Stimulated activated CD8-positive, alpha-beta memory T cell treated with anti-CD3 and anti-CD28 coated beads, Interleukin-15, amount 100 ng/mL, for 48 hours (primary cell): Measurements from ENCODE around the gene MYH11.
"Not testable (repeated sequence)": the region's sequence is repeated elsewhere in the genome, so short reads cannot be mapped to it uniquely, and the experiment has no call there.

Experiments
- DNase-seq, 2 donors: peaks; one replicate each; pipeline ENCODE4 v3.0.0-alpha.2; 2020; ENCODE audit warnings: low read depth in 2 of 2

MYH11 gene

DNA sequence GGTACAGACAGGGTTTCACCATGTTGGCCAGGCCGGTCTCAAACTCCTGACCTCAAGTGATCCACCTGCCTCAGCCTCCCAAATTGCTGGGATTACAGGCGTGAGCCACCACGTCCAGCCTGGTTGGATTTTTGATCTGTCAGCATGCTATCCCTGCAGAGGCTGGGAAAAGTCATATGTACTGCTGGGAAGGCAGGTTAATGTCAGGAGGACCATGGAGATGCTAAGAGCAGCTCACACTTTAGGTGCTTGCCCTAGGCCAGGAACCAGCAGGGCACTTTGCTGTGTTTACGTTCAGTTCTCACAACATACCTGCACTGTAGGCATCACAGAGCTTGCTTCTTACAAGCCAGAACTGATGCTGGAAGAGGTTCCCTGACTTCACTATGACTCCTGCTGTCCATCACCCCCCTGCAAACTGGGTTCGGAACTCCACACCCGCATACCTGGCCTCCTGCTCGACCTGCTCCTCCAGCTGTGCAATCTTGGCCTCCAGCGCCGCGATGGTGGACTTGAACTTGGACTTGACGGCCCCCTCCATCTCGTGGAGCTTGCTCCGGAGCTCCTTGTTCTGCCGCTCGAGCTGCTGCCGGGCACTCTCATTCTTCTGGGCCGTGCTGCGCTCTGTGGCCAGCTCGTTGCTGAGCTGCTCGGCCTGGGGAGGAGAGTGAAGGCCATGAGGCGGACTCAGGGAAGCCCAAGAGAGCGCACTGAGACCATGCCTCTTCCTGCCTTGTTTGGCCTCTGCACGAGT, 140.0 kb downstream of the MYH11 start:
- no peak for DNase-seq

GRCh38 chr16:15715221-15715620, 141.6 kb downstream of the MYH11 start:
- DNase-seq, result no peak

DNA sequence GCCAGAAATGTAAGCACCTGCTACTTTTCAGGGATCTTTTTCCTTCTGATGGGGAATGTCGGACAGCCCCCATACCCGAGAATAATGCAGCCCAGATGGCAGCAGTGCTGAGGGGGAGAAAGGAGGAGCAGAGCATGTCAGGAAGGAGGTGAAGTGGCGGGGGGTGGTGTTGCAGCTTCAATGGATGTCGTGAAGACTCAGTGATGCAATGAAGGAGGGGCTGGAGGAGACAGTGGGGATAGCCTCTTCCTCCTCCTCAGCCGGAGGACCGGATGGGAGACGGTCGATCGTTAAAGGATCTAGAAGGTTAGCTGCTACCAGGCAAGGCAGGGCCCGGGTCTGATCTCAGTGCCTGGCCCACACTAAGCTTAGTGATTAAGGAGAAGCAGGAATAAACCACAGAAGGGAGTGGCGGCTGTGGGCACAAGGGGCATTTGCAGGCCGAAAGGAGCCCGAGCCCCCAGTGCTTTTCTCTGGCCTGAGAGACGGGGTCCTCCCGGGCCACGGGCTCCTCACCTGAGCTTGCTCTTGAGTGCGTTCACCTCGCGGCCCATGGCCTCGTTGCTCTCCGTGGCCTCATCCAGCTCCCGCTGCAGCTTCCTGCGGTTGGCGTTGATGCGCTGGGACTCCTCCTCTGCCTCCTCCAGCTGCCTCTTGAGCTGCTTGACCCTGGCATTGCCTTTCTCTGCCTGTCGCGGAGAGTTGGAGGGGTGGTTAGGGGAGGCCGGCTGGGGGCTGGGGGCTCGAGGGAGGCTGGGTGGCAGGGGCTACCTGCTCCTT, 142.2 kb downstream of the MYH11 start:
- DNase-seq, result no peak

- no peak for DNase-seq
Measured at GRCh38 chr16:15708997-15709396, 147.8 kb downstream of the MYH11 start.

- DNase-seq, result no peak
Measured at GRCh38 chr16:15708096-15708495, 148.7 kb downstream of the MYH11 start.

GRCh38 chr16:15707332-15707731, 149.5 kb downstream of the MYH11 start:
- no peak for DNase-seq

- DNase-seq, result no peak
Measured at GRCh38 chr16:15705064-15705565, 151.7 kb downstream of the MYH11 start.

DNA sequence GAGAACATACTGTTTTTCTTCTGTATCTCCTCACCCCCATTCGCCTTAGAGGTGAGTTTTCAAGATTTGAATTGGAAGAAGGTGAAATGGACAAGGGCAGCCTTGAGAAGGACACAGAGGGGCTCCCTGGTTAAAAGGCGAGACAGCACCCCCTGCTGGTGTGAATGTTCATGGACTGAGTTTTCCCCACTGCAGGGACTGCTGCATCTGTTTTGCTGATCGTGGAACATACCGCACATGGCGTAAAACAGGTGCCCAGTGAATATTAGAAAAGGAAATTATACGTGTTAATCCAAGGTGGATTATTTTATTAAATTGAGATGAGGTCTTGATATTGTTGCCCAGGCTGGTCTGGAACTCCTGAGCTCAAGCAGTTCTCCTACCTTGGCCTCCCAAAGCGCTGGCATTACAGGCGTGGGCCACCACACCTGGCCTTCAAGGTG, 152.3 kb downstream of the MYH11 start:
- DNase-seq, result peak; percentile 44 to 47

DNA sequence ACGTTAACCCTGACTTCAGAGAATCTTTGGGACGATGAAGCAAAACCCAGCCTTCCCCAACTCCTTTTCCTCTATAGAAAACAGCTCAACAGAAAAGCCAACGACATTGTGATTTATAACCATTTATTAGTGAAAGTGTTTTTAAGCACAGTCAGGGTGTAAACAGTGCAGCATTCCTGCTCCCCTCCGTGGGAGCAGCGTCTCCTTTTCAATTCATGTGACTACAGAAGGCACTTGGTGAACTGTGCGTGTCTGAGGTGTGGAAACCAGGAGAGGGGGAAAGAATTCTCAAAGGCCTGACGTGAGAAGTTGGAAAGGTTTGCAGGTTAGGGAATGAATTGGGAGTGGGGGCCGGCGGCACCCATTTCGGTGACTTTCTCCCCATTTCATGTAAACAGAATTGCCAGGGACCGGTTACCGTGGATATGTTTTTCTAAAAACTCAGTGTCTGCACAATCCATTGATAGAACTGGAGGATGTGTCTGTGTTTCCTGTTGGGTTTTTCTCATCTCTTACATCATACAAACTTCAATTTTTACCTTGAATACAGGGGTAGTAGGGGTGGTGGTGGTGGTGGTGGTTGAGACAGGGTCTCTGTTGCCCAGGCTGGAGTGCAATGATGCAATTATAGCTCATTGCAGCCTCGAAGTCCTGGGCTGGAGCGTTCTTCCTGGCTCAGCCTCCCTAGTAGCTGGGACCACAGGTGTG, 153.6 kb downstream of the MYH11 start:
- no peak for DNase-seq

DNA sequence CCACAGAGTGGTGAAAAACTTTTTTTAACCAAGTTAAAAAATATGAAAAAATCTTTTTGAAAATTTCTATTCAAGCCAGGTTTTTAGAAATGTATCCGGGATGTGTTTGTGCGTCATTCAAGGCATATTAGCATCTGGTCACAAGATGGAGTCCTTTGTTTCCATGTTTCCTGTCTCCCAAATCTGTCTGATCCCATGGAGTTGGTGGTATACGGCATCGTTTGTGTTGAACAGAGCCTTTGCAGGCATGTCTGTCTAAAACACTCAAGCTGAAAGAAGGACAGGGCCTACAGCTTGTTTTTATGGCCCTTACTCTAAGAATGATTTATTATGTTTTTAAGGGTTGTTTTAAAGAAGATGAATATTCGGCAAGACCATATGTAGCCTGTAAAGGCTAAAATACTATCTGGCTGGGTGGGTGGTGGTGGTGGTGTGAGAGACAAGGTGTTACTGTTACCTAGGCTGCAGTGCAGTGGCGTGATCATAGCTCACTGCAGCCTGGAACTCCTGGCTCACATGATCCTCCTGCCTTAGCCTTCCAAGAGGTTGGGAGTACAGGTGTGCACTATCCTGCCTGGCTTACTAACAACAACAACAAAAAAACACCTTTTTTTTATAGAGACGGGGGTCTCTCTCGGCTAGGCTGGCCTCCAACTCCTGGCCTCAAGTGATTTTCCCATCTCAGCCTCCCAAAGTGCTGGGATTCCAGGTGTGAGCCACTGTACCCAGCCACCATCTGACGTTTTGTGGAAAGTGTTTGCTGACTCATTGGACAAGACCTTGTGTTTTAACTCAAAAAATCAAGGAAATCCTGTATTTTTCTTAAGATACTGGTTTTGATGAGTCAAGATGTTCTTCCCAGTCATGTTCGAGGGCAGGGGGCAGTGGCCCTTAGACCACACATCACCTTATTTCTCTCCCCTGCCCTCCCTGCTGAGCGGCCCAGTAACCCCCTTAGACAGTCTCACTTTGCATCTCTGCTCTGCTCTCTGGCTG, 154.6 kb downstream of the MYH11 start:
- no peak for DNase-seq

GRCh38 chr16:15701367-15701766, 155.5 kb downstream of the MYH11 start:
- DNase-seq, result no peak

DNA sequence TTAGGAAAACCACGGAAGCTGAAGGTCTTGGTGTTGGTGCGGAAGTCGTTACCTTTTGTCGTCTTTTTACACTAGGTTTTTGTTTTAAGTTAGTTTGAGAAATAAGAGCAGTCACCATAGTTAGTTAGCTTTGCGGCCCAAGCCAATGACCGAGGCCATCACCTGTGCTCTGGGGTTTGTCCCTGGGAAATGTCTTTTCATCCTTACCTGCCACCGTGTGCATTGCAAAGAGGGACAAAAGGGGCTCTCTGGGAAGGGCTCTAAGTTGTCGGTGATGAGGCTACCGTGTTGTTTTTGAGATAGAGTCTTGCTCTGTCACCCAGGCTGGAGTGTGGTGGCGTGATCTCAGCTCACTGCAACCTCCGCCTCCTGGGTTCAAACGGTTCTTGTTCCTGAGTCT, 157.0 kb downstream of the MYH11 start:
- DNase-seq, result no peak

DNA sequence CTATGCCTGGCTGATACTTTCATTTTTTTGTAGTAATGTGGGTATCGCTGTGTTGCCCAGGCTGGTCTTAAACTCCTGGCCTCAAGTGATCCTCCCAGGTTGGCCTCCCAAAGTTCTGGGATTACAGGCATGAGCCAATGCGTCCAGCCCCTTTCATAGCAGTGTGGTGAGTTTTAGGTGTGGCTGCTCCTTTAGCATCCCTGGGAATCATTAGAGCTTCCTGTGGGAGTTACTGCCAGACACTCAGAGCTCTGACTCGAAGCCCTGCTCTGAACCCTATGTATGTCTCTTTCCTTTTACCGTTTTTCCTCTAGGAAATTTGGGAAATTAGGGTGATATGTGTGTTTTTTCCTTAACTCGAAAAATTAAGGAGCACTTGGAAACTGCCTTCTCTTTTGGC, 162.3 kb downstream of the MYH11 start:
- no peak for DNase-seq

DNA sequence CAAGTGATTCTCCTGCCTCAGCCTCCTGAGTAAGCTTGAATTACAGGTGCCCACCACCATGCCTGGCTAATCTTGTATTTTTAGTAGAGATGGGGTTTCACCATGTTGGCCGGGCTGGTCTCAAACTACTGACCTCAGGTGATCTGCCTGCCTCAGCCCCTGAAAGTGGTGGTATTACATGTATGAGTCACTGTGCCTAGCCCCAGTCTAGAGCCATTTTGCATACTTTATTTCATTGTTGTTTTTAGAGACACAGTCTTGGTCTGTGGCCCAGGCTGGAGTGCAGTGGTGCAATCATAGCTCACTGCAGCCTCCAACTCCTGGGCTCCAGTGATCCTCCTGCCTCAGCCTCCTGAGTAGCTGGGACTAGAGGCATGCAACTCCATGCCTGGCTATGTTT, 164.3 kb downstream of the MYH11 start:
- DNase-seq, result not testable (repeated sequence)

GRCh38 chr16:15691046-15691445, 165.8 kb downstream of the MYH11 start:
- no peak for DNase-seq

DNA sequence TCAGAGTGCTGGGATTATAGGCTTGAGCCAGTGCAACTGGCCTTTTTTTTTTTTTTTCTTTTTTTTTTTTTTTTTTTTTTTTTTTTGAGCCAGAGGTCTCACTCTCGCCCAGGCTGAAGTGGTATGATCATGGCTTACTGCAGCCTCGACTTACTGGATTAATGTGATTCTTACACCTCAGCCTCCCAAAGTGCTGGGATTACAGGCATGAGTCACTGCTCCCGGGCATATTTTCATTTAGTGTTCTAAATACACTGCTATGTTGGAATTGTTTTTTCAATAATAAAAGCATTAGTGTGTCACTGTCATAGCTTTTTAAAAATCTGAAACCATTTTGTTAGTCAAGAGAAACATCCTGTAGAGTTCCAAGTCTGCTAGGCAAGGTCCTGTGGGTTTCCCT, 166.5 kb downstream of the MYH11 start:
- DNase-seq, result no peak

GRCh38 chr16:15689290-15689689, 167.5 kb downstream of the MYH11 start:
- no peak for DNase-seq

GRCh38 chr16:15686287-15686686, 170.5 kb downstream of the MYH11 start:
- no peak for DNase-seq

DNA sequence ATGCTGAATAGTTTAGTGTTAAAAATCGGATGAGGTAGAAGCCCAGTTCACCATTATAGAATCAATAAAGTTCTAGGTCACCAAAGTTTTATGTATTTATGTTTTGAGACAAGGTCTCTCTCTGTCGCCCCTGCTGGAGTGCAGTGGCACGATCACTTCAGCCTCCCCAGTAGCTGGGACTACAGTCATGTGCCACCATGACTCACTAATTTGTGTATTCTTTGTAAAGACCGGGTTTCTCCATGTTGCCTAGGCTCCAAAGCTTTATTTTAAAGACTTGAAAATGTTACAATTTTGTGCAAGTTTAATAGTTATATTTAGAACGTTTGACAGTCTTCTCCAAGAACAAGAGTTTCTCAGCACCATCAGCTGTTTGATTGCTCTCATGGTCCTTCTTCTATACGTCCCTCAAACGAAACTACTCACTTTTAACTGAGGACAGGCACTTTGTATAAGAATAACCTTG, 174.7 kb downstream of the MYH11 start:
- DNase-seq, result no peak

- no peak for DNase-seq
Measured at GRCh38 chr16:15677447-15677846, 179.4 kb downstream of the MYH11 start.

- DNase-seq, result no peak
Measured at GRCh38 chr16:15676506-15676905, 180.3 kb downstream of the MYH11 start.
